HG03432 (cell line): ENCODE data around the gene KRTAP4-6.
"Not testable (repeated sequence)": the region's sequence is repeated elsewhere in the genome, so short reads cannot be mapped to it uniquely, and the experiment has no call there.

Experiments
- ATAC-seq: cut with Tn5 transposase; IDR thresholded peaks from one replicate; pipeline ENCODE4 v1.9.1; 2021; ENCODE audit warnings: mild to moderate bottlenecking, moderate library complexity; ENCODE audit not compliant: unreplicated experiment

KRTAP4-6 gene

DNA sequence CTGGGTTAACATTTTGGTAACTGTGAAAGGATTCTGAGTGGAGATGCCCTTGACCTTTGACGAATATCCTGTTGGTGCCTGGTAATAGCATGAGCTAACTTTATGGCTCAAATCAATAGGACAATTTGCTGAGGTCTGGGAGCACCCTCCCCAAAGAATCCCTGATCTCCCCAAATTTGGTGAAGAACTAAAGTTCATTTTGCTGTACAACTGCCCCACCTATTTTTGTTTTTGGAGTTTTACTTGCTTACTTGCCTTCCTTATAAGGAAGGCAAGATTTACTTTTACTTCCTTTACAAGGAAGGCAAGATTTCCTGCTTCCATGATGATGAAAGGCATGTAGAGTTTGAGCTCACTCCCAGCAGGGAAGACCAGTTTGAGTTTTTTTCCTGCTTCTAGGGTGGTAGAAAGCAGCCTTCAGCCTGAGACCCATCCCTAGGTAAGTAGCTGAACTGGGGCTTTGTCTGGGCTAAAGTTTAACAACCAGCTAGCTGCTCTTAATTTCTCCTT lies 32.3 kb downstream of the KRTAP4-6 start:
- no peak for ATAC-seq

- not testable (repeated sequence) for ATAC-seq
These were observed 35.0 kb downstream of the KRTAP4-6 start, which contains the start of gene KRTAP4-9 for GRCh38 chr17:41105347-41105746. Gene KRTAP4-9, plus strand, starts transcription at chr17:41105389. Its CDS starts 0 bp downstream, at chr17:41105389.

DNA sequence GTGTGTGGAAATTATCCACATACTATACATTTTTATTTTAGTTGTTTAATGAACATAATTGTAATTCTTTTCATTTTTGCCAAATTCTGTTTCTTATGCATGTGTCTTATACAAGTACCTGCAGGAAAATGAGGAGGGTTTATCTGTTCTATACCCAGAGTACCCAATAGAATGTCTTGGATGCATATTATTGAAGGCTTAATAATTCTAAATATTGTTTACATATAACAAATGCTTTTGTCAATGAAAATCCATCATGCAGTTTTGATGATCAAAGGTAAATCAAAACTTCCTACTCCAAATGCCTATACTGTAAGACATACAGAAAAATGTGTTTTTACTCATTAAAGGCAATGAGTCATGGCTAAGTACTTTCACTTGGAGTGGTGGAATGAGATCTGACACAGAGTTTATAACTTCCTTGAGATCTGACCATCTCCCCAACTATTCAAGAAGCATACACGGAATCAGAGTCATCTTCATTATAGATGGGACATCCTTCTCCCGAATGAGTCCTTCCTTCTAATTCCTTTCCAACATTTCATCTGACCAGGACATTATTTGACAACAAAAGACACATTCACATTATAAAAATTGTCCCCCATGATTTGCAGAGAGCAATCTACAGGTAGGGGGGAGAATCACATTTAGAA lies 35.8 kb downstream of the KRTAP4-6 start:
- ATAC-seq: not testable (repeated sequence)

- ATAC-seq: no peak
These were observed 36.4 kb downstream of the KRTAP4-6 start for GRCh38 chr17:41103896-41104295.

DNA sequence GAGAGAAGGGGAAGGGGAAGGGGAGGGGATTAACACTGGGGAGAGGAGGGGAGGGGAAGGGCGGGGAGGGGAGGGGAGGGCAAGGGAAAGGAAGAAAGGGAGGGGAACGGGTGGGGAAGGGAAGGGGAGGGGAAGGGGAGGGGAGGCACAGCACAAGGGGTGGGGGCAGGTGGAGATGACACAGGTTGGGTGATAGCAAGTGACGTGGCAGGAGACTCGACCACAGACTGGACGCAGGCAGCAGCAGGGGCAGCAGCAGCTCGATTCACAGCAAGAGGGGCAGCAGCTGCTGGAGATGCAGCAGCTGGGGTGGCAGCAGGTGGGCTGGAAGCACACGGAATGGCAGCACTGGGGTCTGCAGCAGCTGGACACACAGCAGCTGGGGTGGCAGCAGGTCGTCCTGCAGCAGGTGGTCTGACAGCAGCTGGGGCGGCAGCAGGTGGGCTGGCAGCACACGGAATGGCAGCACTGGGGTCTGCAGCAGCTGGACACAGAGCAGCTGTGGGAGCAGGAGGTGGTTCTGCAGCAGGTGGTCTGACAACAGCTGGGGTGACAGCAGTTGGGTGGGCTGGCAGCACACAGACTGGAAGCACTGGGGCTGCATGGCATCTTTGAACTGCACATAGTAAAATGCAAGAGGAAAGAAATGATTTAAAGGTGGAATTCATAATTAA lies 38.6 kb downstream of the KRTAP4-6 start, which contains the start of gene KRTAP4-16:
KRTAP4-16 (minus strand) TSS at position 624 of the 674 bp plus-strand sequence; CDS start at position 624, 0 bp downstream.
- no peak for ATAC-seq

- ATAC-seq: not testable (repeated sequence)
These were observed 40.5 kb downstream of the KRTAP4-6 start for GRCh38 chr17:41099682-41100480.

DNA sequence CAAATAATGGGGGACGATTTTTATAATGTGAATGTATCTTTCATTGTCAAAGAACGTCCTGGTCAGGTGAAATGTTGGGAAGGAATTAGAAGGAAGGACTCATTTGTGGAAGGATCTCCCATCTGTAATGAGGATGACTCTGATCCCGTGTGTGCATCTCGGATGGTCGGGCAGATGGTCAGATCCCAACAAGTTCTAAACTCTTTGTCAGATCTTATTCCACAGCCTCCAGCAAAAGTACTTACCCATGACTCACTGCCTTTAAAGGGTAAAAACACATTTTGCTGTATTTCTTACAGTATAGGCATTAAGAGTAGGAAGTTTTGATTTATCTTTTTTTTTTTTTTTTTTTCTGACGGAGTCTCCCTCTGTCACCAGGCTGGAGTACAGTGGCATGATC lies 41.9 kb downstream of the KRTAP4-6 start:
- no peak for ATAC-seq

DNA sequence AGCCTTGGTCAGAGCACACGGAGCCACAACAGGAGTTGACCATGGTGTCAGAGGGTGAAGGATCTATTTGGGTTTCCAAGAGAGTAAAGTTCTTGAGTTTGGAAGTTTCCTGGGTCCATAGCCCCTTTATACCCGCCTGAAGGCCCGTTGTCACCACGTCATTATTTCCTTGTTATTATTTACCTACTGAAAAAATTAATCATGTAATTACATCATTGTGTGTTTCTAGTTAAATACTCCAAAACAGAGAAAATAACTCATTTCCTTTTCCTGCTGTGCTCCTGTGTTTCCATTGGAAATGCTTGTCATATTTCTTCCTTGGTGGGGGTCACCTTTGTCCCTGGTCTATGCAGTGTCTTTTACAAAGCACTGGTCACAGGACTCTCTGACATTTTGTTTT lies 42.3 kb downstream of the KRTAP4-6 start, which contains the start of gene KRTAP4-8:
KRTAP4-8 (minus strand) TSS at position 101 of the 400 bp plus-strand sequence; CDS start at position 43, 58 bp downstream.
- ATAC-seq: no peak

GRCh38 chr17:41096055-41096454 lies 44.3 kb downstream of the KRTAP4-6 start:
- no peak for ATAC-seq
